Coronary artery (tissue), 2 donors: Measurements from ENCODE around the gene TNFAIP8L2.

Experiments used
- DNase-seq: peaks from one replicate; pipeline ENCODE4 v3.0.0-alpha.2; 2017; ENCODE audit warnings: low spot score
- H3K27ac ChIP-seq, 2 donors: fragments of 200-600 bp; sonication (generic); one replicate each; pipeline ENCODE4 v1.5.1; 2016 to 2019
- H3K4me3 ChIP-seq: fragments of 200-600 bp; sonication (generic); 2 replicates; pipeline ENCODE4 v1.5.1; 2016; ENCODE audit warnings: mild to moderate bottlenecking, moderate library complexity
- CTCF ChIP-seq: fragments of 200-600 bp; sonication (generic); IDR thresholded peaks from one replicate; pipeline ENCODE4 v1.5.1; 2019; ENCODE audit warnings: antibody characterized with exemption

TNFAIP8L2 gene

GRCh38 chr1:151146072-151146411, 10.4 kb upstream of the TNFAIP8L2 start:
- peak overlapping the region; percentile 77 for H3K4me3 ChIP-seq
- no peak for TF ChIP-seq CTCF
- DNase-seq = no peak
- peak overlapping the region; percentile 72 to 74 for H3K27ac ChIP-seq

- DNase-seq = peak; percentile 96
- no peak for TF ChIP-seq CTCF
- Histone ChIP-seq H3K27ac (peak within 1 kb of the TSS; percentile 72 to 80), H3K4me3 (peak within 1 kb of the TSS; percentile 77)
These were observed 9.9 kb upstream of the TNFAIP8L2 start, which contains the start of gene SEMA6C for GRCh38 chr1:151146412-151147131. SEMA6C (minus strand) TSS chr1:151146631; CDS start chr1:151142621, 4,010 bp downstream.

- Histone ChIP-seq H3K4me3 (peak overlapping the region; percentile 77), H3K27ac (peak overlapping the region; percentile 72 to 80)
- TF ChIP-seq CTCF = no peak
- DNase-seq = no peak
These were observed 9.3 kb upstream of the TNFAIP8L2 start for GRCh38 chr1:151147132-151147503.

GRCh38 chr1:151147665-151148064, 8.8 kb upstream of the TNFAIP8L2 start:
- Histone ChIP-seq H3K27ac (peak overlapping the region; percentile 72 to 80), H3K4me3 (no peak overlapping the region)
- DNase-seq = no peak
- no peak for TF ChIP-seq CTCF

- peak overlapping the region; percentile 39 for H3K4me3 ChIP-seq
- no peak for TF ChIP-seq CTCF
These were observed 650 bp downstream of the TNFAIP8L2 start for GRCh38 chr1:151157067-151157531.

GRCh38 chr1:151158326-151158725, 1.9 kb downstream of the TNFAIP8L2 start:
- no peak for TF ChIP-seq CTCF
- DNase-seq = no peak
- Histone ChIP-seq H3K27ac (peak overlapping the region in 1 of 2 donors; percentile 39), H3K4me3 (no peak overlapping the region)

More at GRCh38 chr1:151157067-151157531, 650 bp downstream of the TNFAIP8L2 start:
- no peak for DNase-seq
- peak overlapping the region in 1 of 2 donors; percentile 35 for H3K27ac ChIP-seq

- Histone ChIP-seq H3K4me3 (no peak overlapping the region), H3K27ac (peak overlapping the region in 1 of 2 donors; percentile 39)
- DNase-seq = peak; percentile 68
- no peak for TF ChIP-seq CTCF
These were observed 2.4 kb downstream of the TNFAIP8L2 start for GRCh38 chr1:151158751-151159251.
